Left lobe of liver (tissue), 2 donors: Measurements from ENCODE around the gene ROPN1L. TPM values are rescaled to one million over a fixed set of nuclear protein-coding genes. Genes with fewer than 3 reads are reported as not detected.
"Not testable (repeated sequence)": the region's sequence is repeated elsewhere in the genome, so short reads cannot be mapped to it uniquely, and the experiment has no call there.

ENCODE experiments used
- ATAC-seq: fragments of 200-7000 bp; cut with Tn5 transposase; one replicate; pipeline ENCODE4 v1.9.1; 2020; ENCODE audit warnings: mild to moderate bottlenecking, moderate library complexity
- DNase-seq: peaks from one replicate; pipeline ENCODE4 v3.0.0-alpha.2; 2020; ENCODE audit warnings: low spot score
- total RNA-seq: library from RNA; stranded (reverse); gene quantifications from one replicate; pipeline ENCODE4 v1.2.1, GENCODE V29; 2021
- donor health status: DM: no; HTN: no; CAD: no; lungs with moderate emphysema.
- donor health status: DM: no; HTN: yes; CAD: no.

Gene ROPN1L
- total RNA-seq, 1 donor from 2014 or later, result 0.35 TPM

GRCh38 chr5:10475931-10476676, 34.4 kb downstream of the ROPN1L start:
- no peak for DNase-seq
- no peak for ATAC-seq

GRCh38 chr5:10476878-10477277, 35.2 kb downstream of the ROPN1L start:
- ATAC-seq, result no peak

GRCh38 chr5:10477943-10478342, 36.3 kb downstream of the ROPN1L start:
- no peak for DNase-seq
- no peak for ATAC-seq

More at GRCh38 chr5:10476878-10477277, 35.2 kb downstream of the ROPN1L start:
- DNase-seq, result no peak

GRCh38 chr5:10478436-10478835, 36.8 kb downstream of the ROPN1L start:
- no peak for ATAC-seq

GRCh38 chr5:10479154-10479721, 37.6 kb downstream of the ROPN1L start:
- ATAC-seq (no peak), DNase-seq (no peak)

More at GRCh38 chr5:10478436-10478835, 36.8 kb downstream of the ROPN1L start:
- no peak for DNase-seq

- DNase-seq (no peak), ATAC-seq (no peak)
Observed at GRCh38 chr5:10480237-10480985, 38.7 kb downstream of the ROPN1L start.

GRCh38 chr5:10481241-10481935, 39.7 kb downstream of the ROPN1L start:
- ATAC-seq (peak; percentile 91), DNase-seq (no peak)

GRCh38 chr5:10482791-10483530, 41.3 kb downstream of the ROPN1L start:
- no peak for ATAC-seq
- DNase-seq, result no peak

- ATAC-seq (no peak), DNase-seq (no peak)
Observed at GRCh38 chr5:10484774-10485141, 43.1 kb downstream of the ROPN1L start.

GRCh38 chr5:10485142-10485795, 43.6 kb downstream of the ROPN1L start:
- ATAC-seq (no peak), DNase-seq (no peak)

- DNase-seq, result no peak
- no peak for ATAC-seq
Observed at GRCh38 chr5:10485897-10486296, 44.2 kb downstream of the ROPN1L start.

GRCh38 chr5:10486511-10487344, 45.0 kb downstream of the ROPN1L start:
- DNase-seq (no peak), ATAC-seq (no peak)

- ATAC-seq (no peak), DNase-seq (no peak)
Observed at GRCh38 chr5:10488144-10488543, 46.5 kb downstream of the ROPN1L start.

GRCh38 chr5:10489810-10490426, 48.2 kb downstream of the ROPN1L start:
- ATAC-seq, result peak; percentile 31
- no peak for DNase-seq

- ATAC-seq, result no peak
- DNase-seq, result no peak
Observed at GRCh38 chr5:10490927-10491672, 49.4 kb downstream of the ROPN1L start.

GRCh38 chr5:10491673-10492026, 50.0 kb downstream of the ROPN1L start:
- DNase-seq (no peak), ATAC-seq (no peak)

GRCh38 chr5:10493884-10494283, 52.2 kb downstream of the ROPN1L start:
- ATAC-seq (no peak), DNase-seq (no peak)

GRCh38 chr5:10494497-10494896, 52.8 kb downstream of the ROPN1L start:
- DNase-seq, ATAC-seq: not testable (repeated sequence)
